Epithelial cell of esophagus (primary cell): ENCODE results near the gene SLC25A51.

Source experiments
- DNase-seq: peaks from one replicate; pipeline ENCODE4 v3.0.0; 2010; ENCODE audit warnings: low read depth
- H3K4me3 ChIP-seq: 2 replicates; pipeline ENCODE4 v1.5.1; 2011; ENCODE audit warnings: mild to moderate bottlenecking, low read length, control low read depth
- TF ChIP-seq, protein P1 (sequence below): IDR thresholded peaks from 2 replicates; pipeline ENCODE4 v1.5.1; 2011; ENCODE audit warnings: low read depth, mild to moderate bottlenecking, low read length, control low read depth, inconsistent platforms; ENCODE audit not compliant: insufficient read depth; ENCODE audit errors: missing control alignments

SLC25A51 gene

DNA sequence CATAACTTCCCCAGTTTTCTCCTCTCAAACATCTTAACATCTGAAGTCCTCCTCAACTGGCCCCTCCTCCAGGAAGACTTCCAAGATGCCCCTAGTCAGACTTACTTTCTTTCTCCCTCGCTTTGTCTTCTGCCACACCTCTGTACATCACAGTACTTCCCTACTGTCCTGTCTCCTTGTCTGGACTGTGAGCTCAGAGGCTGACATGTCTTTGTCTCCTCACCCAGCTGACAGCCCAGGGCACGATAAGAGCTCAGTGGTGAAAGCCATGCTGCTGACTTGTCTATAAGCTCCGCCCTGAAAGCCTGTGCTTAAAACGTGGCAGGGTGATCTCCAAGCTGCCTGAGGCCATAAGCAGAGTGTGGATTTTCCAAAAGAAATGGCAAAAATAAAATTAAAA lies 33.0 kb upstream of the SLC25A51 start:
- no peak overlapping the region for H3K4me3 ChIP-seq
- TF ChIP-seq, protein P1, sequence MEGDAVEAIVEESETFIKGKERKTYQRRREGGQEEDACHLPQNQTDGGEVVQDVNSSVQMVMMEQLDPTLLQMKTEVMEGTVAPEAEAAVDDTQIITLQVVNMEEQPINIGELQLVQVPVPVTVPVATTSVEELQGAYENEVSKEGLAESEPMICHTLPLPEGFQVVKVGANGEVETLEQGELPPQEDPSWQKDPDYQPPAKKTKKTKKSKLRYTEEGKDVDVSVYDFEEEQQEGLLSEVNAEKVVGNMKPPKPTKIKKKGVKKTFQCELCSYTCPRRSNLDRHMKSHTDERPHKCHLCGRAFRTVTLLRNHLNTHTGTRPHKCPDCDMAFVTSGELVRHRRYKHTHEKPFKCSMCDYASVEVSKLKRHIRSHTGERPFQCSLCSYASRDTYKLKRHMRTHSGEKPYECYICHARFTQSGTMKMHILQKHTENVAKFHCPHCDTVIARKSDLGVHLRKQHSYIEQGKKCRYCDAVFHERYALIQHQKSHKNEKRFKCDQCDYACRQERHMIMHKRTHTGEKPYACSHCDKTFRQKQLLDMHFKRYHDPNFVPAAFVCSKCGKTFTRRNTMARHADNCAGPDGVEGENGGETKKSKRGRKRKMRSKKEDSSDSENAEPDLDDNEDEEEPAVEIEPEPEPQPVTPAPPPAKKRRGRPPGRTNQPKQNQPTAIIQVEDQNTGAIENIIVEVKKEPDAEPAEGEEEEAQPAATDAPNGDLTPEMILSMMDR, result no peak
- DNase-seq, result peak; percentile 83

DNA sequence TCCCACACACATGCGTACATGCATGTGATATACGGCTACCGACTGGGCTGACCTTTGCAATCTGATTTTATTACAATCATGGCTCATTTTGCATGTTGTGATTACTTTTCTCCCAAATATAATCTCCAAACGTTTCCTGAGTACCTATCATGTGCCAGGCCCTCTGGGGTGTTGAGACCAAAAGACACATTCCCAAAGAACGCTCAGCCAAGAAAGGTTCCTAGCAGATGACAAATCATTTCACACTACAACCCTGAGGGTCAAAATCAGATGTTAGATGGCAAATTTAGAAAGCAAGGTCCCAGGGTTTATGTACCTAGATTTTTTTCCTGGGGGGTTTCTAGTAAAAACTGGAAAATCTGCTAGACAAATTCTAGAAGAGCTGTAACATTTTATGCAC lies 32.4 kb upstream of the SLC25A51 start:
- no peak for DNase-seq
- TF ChIP-seq, protein P1, result no peak

DNA sequence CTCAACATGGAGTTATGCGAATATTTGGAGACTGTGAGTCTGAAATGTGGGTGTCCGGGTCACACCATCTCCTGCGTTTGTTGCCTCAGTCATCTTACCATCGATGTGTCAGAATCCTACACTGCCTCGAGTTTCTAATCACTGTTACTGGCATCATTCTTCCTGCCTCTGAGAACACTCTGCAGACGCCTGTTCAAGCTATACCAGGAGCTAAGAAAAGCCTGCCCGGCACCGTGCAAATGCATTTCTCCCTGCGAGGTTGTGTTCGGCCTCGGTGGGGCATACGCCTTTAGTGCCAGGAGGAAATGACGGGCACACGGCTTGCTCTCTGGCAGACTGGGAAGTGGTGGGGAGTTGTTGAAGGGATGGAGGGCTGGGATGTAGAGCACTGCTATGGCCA lies 31.2 kb upstream of the SLC25A51 start:
- H3K4me3 ChIP-seq, result no peak overlapping the region
- DNase-seq, result no peak
- TF ChIP-seq, protein P1, result no peak

More for the DNA sequence above, 32.4 kb upstream of the SLC25A51 start:
- no peak overlapping the region for H3K4me3 ChIP-seq

DNA sequence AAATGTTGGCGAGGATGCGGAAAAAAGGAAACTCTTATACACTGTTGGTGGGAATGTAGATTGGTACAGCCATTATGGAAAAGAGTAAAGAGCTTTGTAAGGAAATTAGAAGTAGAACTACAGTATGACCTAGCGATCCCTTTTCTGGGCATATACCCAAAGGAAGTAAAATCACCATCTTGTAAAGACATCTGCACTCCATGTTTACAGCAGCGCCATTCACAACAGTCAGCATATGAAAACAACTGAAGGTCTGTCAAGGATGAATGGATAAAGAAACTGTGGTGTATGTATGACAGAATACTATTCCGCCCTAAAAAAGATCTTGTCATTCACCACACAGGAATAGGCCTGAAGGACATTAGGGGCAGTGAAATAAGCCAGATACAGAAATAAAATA lies 27.7 kb upstream of the SLC25A51 start:
- no peak for DNase-seq
- TF ChIP-seq, protein P1, result no peak
- H3K4me3 ChIP-seq, result no peak overlapping the region

DNA sequence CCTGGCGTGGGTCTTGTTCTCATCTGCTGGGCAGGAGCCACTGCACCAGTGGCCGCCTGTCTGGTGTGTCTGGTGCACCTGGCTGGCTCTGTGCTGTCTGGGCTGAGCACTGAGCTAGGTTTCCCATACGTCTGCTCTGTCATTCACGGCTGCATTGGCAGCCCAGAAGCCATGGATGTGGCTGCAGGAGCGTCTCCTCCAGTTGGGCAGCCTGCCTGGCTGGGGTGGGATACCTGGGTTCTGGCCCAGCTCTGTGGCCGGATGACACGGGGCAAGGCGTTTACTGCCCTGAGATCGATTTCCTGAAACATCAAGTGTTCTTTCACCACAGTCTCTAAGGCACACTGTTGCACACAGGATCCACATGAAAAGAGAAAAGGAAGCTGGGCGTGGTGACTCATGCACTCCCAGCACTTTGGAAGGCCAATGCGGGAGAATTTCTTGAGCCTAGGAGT lies 25.5 kb upstream of the SLC25A51 start:
- peak; percentile 79 for DNase-seq
- TF ChIP-seq, protein P1, result no peak
- no peak overlapping the region for H3K4me3 ChIP-seq

DNA sequence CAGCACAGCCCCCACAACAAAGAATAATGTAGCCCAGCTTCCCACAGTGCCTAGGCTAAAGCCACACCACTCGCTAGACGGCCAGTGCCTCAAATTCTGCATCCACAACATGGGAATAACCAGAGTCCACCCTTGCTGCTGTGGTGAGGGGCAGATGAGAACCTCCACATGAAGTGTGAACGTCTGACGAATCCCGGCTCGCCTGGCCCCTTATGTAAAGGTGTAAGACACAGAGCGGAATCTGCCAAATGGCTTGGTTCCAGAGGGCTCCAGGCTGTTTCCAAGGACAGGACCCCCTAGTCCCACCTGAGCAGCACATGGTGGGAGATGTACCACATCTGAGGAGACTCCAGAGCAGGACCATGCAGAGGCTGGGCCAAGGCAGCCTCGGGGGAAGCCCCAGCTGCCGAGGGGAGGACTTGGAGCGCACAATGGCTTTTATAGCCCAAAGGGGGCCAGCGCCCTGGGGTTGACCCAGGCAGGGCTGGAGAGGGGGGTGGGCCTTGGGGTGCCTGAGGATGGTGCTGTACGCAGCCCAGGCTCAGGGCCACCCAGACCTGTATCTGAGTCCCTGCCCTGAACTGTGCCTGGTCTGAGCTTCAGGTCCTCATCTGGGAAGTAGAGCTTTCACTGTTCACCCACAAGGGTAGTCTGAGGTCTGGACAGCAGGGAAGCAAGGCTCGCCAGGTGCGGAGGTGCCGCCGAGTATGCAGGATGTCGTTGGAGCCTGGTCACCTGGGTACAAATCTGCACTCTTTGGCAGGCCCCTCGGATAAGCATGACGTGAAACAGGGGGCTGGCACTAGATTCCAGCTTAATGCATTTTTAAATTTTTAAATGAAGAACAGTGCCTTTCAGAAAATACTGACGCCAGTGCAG lies 24.9 kb upstream of the SLC25A51 start:
- TF ChIP-seq, protein P1, result no peak
- H3K4me3 ChIP-seq, result no peak overlapping the region
- no peak for DNase-seq
